A549 treated with AZD9567 at 1 μM for 4 hours (cell line): ENCODE data around the gene MSLN. TPM values are rescaled to one million over a fixed set of nuclear protein-coding genes. Genes with fewer than 3 reads are reported as not detected.

Experiments
- total RNA-seq: library from RNA; stranded (reverse); fragments of 200-300 nt; extraction: Qiagen RNA extraction; gene quantifications from 5 replicates; pipeline ENCODE4 v1.2.3, GENCODE V29; 2022; ENCODE audit not compliant: insufficient read depth

Gene MSLN
- 1.6 to 2.8 TPM (median 2.2 TPM) in 5 replicates for total RNA-seq

DNA sequence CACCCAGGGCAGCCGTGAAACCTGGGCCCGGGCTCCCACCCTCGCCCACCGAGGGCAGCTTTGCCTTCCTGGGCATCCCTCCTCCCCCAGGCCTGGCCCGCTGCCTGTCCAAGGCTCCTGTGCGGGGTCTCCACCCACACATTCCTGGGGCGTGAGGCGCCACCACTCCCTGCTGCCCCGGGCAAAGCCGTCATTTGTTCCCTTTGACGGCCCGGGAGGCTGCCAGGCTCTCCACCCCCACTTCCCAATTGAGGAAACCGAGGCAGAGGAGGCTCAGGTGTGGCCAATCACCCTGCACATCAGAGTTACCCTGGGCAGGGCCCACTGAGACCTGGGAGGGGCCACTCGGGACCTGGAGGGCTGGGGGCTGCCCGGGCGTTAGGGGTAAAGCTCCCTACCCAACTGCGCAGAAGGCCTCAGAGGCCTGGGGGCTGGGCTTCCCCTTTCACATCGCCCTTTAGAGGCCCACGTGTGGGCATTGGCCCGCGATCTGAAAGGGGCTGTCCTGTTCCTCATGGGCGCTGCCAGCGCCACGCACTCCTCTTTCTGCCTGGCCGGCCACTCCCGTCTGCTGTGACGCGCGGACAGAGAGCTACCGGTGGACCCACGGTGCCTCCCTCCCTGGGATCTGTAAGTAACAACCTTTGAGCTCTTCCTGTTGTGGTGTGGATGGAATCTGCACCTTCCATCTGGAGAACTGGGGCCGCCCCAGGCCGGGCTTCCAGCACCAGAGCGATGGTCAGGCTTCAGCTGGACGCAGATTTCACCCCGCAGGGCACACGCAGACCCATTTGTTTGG lies at the start of gene MSLN:
Gene MSLN (plus strand): TSS at position 190 of the 799 bp plus-strand sequence. CDS start 1,947 bp downstream, outside the sequence.

DNA sequence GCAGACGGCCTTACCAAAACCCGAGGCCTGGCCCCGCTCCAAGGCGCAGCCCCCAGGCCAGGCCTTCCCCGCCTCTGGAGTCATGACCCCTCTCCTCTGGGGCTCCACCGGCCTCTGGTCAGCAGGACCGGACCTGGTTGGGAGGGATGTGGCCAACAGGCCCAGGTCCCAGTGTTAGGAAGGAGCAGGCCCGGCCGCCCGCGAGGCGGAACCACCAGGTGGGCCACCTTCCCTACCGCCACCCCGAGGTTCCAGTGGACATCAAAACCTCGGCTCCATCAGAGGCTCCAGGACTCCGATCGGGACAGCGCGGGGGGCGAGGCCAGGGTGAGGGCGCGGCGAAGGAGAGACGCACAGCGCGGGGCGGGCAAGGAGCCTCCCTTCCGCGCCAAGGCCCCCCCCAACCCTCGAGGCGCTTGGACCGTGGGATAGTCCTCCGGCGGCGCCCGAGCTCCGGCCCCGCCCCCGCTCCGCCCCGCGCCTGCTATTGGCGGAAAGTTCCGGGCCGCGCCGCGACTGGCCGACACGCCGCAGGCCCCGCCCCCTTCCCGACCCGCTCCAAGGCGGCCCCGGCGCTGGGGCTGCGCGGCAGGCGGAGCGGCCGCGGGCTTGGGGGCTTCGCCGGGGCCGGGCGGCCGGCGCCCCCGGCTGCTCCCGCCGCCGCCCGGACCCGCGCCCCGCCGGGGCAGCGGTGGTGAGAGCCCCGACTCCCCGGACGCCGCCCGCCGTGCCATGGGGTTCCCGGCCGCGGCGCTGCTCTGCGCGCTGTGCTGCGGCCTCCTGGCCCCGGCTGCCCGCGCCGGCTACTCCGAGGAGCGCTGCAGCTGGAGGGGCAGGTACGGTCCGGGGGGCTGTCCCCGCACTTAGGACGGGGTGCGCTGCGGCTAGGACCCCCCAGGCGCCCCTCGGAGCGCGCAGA lies 45.7 kb upstream of the MSLN start, which contains the start of gene METRN:
Gene METRN (plus strand): TSS at position 561 of the 919 bp plus-strand sequence. CDS start 172 bp downstream, at position 733.

GRCh38 chr16:720990-721764 lies 39.4 kb upstream of the MSLN start, which contains the start of gene ANTKMT:
TSS of gene ANTKMT (plus strand) at chr16:721146. CDS start at chr16:721275, 129 bp downstream.

DNA sequence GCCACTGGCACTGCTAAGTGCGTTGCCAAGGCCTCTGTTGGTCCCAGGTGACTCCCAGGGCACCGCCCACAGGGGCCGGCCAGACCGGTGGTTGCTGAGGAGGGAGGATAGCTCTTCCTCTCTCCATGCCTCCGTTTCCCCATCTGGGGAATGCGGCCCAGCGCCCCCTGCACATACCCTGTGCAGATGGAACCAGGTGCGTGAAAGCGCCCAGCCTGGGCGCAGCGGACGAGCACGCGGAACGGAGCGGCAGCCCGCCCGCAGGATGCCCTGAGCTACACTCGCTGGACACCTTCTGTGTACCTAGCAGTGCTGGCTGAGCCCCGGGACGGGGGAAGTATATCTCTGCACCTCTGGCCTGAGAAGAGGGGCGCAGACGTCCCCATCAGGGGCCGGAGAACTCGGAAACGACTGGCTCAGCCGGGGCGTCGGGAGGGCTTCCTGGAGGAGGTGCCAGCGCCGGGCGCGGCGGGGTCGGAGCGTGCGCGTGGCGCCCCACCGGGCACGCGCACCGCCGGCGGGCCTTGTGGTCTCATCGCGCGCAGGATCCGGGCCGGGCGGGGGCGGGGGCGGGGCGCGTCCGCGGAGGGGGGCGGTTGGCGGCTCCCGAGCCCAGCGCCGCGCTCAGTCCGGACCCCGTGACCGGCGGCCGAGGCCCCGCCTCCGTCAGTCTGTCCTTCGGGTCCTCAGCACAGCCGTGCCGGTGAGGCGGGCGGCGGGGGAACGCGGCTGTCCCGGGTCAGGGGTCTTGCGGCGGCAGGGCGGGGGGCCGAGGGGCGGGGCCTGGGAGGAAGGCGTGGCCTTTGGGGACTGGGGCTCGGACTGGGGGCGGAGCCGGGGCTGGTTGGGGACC lies 33.9 kb upstream of the MSLN start, which contains the start of the genes CCDC78 and HAGHL:
Gene CCDC78 (minus strand): TSS at position 6 of the 853 bp plus-strand sequence. CDS start 76 bp downstream, outside the sequence.
Gene HAGHL (plus strand): TSS at position 669 of the 853 bp plus-strand sequence. CDS start 404 bp downstream, outside the sequence.

DNA sequence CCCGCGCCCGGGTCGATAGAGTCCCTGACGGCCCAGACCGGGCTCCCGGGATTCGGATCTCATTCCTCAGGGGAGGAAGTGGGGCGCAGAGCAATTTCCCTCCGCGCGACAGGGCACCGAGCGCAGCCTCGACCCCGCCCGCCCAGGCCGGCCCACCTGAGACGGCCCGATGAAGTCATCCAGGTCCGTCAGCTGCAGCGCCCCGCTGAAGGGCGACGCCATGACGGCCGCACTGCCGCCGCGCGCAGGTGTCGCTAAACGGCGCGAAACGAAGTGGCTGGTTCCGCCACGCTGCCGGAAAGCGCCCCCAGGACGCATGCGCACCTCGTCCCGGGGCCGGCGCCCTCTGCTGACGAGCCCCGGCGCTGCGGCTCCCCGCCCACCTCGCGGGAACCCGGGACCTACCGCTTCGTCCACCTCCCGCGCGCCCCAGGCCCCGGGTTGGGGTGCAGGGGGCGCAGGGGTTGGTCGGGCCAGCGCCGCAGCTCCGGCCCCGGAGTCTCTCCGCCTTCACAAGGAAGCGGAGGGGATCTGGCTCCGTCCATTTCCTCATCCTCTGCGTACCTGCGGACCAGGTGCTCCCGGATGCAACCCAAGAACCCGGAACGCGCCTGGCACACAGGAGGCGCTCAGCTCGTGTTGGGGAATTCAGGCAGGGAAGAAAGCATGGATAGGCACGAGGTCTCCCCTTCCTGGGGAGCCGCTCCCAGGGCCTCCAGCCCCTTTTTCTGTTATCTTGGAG lies 19.6 kb upstream of the MSLN start, which contains the start of gene CIAO3:
Gene CIAO3 (minus strand): TSS at position 234 of the 742 bp plus-strand sequence. CDS start 12 bp downstream, at position 222.

GRCh38 chr16:787978-788398 lies 27.5 kb downstream of the MSLN start, which contains the start of gene RPUSD1:
TSS of gene RPUSD1 (minus strand) at chr16:788381. CDS start at chr16:787737, 644 bp downstream.

DNA sequence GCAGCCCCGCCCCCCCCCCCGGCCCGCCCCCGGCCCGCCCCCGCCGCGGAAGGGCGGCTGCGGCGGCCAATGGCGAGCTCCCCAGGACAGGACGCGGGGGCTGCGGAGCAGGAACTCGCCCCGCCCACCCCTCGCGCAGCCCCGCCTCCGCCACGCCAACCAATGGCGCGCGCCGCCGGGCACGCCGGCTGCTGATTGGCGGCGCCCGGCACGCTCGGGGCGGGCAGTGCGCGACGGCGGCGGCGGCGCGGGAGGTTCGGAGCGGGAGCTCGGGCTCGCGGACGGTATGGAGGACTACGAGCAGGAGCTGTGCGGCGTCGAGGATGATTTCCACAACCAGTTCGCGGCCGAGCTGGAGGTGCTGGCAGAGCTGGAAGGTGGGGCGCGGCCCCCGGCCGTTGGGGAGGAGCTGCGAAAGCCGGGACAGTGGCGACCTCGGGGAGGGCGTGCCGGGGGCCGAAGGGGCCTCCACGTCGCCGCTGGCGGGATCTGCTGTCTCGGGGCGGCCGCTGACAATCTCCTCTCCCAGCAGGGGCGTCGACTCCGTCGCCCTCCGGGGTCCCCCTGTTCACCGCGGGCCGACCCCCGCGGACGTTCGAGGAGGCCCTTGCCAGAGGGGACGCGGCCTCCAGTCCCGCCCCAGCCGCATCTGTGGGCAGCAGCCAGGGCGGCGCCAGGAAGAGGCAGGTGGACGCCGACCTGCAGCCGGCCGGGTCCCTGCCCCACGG lies 28.0 kb downstream of the MSLN start, which contains the start of gene CHTF18:
Gene CHTF18 (plus strand): TSS at position 222 of the 728 bp plus-strand sequence. CDS start 65 bp downstream, at position 287.

GRCh38 chr16:799948-800833 lies 39.7 kb downstream of the MSLN start, which contains the start of gene GNG13:
TSS of gene GNG13 (minus strand) at chr16:800734. CDS start at chr16:799077, 1,657 bp downstream.

Other genes with a start within 250 kb of the MSLN start
- 45.6 to 75.6 TPM (median 71.1 TPM) in 5 replicates for gene CAPN15, start 233.0 kb upstream of the MSLN start, total RNA-seq
- gene PRR35, start 200.3 kb upstream of the MSLN start, total RNA-seq, result 0.05 to 0.19 TPM (median 0.08 TPM) in 4 of 5 replicates, not detected in the other
- 0.14 to 0.24 TPM (median 0.21 TPM) in 4 of 5 replicates, not detected in the other for gene NHLRC4, start 193.7 kb upstream of the MSLN start, total RNA-seq
- gene PIGQ, start 190.8 kb upstream of the MSLN start, total RNA-seq, result 41.9 to 44.5 TPM (median 42.8 TPM) in 5 replicates
- gene RAB40C, start 170.7 kb upstream of the MSLN start, total RNA-seq, result 16.5 to 21.1 TPM (median 20.7 TPM) in 5 replicates
- gene WFIKKN1, start 129.7 kb upstream of the MSLN start, total RNA-seq, result 0.21 to 0.26 TPM (median 0.23 TPM) in 4 of 5 replicates, not detected in the other
- 77.8 to 140 TPM (median 136 TPM) in 5 replicates for gene METTL26, start 124.4 kb upstream of the MSLN start, total RNA-seq
- gene MCRIP2, start 118.9 kb upstream of the MSLN start, total RNA-seq, result 21.4 to 47.7 TPM (median 40.9 TPM) in 5 replicates
- 29.1 to 35.6 TPM (median 31.4 TPM) in 5 replicates for gene WDR90, start 111.4 kb upstream of the MSLN start, total RNA-seq
- gene RHOT2, start 92.6 kb upstream of the MSLN start, total RNA-seq, result 60.5 to 110 TPM (median 103 TPM) in 5 replicates
- gene RHBDL1, start 85.1 kb upstream of the MSLN start, total RNA-seq, result 1.5 to 2.0 TPM (median 1.6 TPM) in 4 of 5 replicates, not detected in the other
- 77.5 to 143 TPM (median 137 TPM) in 5 replicates for gene STUB1, start 80.3 kb upstream of the MSLN start, total RNA-seq
- gene JMJD8, start 76.4 kb upstream of the MSLN start, total RNA-seq, result 56.9 to 81.0 TPM (median 77.8 TPM) in 5 replicates
- gene WDR24, start 70.3 kb upstream of the MSLN start, total RNA-seq, result 4.2 to 6.2 TPM (median 5.9 TPM) in 5 replicates
- gene FBXL16, start 54.9 kb upstream of the MSLN start, total RNA-seq, result 6.3 to 9.6 TPM (median 7.2 TPM) in 5 replicates
- 71.0 to 213 TPM (median 211 TPM) in 5 replicates for gene METRN, start 45.6 kb upstream of the MSLN start, total RNA-seq
- 43.2 to 64.4 TPM (median 63.4 TPM) in 5 replicates for gene ANTKMT, start 39.6 kb upstream of the MSLN start, total RNA-seq
- gene CCDC78, start 34.3 kb upstream of the MSLN start, total RNA-seq, result 3.1 to 6.8 TPM (median 4.9 TPM) in 5 replicates
- 4.1 to 22.8 TPM (median 20.5 TPM) in 5 replicates for gene HAGHL, start 33.6 kb upstream of the MSLN start, total RNA-seq
- gene CIAO3, start 19.7 kb upstream of the MSLN start, total RNA-seq, result 21.6 to 27.5 TPM (median 25.4 TPM) in 5 replicates
- 29.7 to 58.4 TPM (median 53.8 TPM) in 5 replicates for gene RPUSD1, start 27.6 kb downstream of the MSLN start, total RNA-seq
- gene CHTF18, start 27.9 kb downstream of the MSLN start, total RNA-seq, result 25.3 to 43.9 TPM (median 32.1 TPM) in 5 replicates
- gene GNG13, start 40.0 kb downstream of the MSLN start, total RNA-seq, result 0.08 TPM in 1 of 5 replicates, not detected in the others
- gene LMF1, start 210.2 kb downstream of the MSLN start, total RNA-seq, result 6.9 to 10.7 TPM (median 8.3 TPM) in 5 replicates
- 0.63 to 3.1 TPM (median 2.7 TPM) in 5 replicates for gene SOX8, start 221.0 kb downstream of the MSLN start, total RNA-seq